NCI-H187 (cell line): ENCODE data around the gene GPR141.

ENCODE experiments used
- DNase-seq, 2 experiments: peaks; one replicate each; lab custom pipeline; 2025; lab: John Stamatoyannopoulos, UW

Gene GPR141

DNA sequence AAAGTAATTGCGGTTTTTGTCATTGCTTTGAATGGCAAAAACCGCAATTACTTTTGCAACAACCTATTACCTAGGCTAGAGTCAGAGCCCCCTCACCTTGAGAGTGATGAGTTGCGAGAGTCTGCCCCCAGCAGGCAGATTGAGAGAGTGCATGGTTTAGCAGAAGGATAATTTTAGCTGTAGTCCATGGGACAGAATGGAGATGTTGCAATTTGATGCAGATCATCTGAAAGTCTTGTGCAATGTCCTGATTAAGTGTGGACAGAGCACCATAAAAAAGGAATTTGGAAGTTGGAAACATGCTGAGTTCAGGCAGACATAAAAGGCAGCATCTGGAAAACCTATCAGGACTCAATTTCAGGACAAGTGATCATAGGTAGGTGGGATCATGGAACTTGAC lies 48.7 kb downstream of the GPR141 start:
- DNase-seq = peak in 1 of 2 experiments; percentile 7

DNA sequence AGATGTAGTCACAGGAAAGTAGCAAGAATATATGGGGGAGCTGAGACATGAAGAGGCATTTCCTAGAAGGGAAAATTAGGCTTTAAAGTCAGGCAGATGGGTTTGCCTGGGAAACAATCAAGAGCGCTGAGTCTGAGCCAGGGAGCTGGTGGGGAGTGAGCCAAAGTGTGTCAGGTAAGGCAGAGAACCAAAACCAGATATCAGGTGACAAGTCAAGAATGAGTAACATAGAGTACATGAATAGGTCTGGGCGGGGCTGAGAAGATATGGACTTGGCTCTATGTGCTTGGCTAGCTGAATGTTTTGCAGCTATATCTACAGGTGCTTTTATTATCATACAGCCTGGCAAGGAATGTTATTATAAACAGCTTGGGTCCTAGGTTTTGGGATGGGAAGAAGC lies 49.3 kb downstream of the GPR141 start:
- no peak for DNase-seq

DNA sequence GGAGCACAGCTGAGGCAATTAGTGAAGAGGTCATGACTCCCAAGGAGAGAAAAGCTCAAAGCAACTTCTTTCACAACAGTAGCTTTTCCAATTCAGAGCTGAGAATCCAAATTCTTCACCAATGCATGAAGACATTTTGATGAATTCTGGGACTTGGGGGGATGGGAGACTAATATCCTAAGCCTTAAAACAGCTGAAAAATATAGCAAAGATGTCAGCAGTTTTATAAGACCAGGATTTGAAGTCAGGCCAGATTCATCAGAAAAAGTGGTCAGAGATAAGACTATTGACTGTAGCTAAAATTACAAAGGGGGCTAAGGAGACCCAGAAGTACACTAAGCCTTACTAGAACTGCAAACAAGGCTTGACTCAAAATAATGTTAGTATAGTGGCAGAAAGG lies 51.6 kb downstream of the GPR141 start:
- DNase-seq = no peak

DNA sequence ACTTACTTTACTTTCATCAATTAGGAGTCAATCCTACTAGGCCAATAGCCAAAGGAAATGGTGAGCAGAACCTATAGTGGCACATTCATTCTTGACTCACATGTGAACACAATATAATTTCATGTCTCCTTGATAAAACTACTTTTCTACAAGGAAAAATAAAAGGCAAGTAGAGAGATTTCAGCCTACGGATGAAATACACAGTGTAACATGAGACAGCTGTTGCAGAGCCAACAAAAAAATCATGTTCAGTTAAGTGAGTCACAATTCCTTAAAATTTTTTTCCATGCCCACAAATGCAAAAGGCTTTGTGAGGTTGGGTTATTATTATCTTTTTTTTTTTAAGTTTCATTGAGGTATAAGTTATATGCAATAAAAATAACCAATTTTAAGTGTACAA lies 54.8 kb downstream of the GPR141 start:
- no peak for DNase-seq

DNA sequence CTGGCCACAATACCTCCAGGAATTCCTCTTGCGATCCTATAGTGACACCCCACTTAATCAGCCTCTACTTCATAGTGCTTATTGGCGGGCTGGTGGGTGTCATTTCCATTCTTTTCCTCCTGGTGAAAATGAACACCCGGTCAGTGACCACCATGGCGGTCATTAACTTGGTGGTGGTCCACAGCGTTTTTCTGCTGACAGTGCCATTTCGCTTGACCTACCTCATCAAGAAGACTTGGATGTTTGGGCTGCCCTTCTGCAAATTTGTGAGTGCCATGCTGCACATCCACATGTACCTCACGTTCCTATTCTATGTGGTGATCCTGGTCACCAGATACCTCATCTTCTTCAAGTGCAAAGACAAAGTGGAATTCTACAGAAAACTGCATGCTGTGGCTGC lies 56.8 kb downstream of the GPR141 start:
- no peak for DNase-seq

DNA sequence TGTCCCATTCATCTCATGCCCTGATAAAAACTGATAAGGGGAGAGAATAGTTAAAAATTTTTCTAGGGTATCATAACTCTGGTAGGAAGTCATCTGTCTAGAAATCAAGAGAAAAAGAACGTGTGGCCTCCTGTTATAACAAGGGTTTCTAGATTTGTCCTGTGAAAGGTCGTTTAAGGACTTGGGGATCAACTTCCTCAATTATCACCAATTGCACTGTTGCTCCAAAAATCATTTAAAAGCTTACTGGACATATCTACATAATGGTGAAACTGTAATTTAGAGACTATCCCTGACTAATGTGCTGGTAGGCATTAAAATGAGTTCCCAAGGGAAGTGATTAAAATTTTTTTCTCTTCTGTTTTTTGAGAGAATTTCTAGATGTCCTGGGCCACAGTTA lies 58.2 kb downstream of the GPR141 start:
- no peak for DNase-seq

DNA sequence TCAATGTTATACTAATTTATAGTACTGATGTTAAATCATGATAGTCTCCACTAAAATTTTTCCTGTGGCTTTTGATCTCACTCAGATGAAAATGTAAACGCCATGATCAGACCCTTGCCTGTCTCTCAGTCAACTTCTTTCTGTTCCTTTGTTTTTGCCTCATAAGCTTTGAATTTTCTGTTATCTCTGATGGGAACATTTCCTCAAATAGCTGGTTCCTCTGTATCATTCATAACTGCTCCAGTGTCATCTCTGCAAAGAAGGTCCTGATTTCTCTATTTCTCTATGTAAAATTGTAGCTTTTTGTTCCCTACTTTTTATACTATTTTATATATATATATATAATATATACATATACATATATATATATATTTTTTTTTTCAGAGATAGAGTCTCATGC lies 67.5 kb downstream of the GPR141 start:
- no peak for DNase-seq

DNA sequence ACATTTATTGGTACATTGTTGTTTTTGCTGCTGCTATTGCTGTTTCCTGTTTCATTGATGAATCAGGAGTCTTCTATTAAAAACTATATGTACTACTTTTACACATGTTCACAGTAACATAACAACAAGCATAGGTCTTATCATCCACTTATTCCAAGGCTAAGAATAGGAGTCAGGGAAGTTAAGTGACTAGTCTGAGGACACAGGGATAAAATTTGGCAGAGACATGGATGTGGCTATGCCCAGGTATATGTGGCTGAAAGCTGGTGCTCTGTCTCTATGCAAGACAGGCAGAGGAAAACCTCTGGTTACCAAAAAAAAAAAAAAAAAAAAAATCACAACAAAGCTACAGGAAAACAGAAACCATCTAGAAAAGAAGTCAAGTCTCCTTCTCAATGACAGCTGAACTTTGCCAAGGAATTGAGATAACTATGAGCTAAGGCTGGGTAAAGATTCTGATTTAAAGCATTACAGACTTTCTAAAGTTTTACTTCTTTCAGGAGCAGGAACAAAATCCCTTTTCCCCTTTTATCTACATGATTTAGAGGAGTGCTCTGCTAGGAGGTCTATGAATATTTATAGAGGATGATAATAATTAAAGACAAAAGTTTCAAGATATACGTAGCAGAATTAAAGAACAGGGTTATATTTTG lies 70.0 kb downstream of the GPR141 start:
- no peak for DNase-seq

DNA sequence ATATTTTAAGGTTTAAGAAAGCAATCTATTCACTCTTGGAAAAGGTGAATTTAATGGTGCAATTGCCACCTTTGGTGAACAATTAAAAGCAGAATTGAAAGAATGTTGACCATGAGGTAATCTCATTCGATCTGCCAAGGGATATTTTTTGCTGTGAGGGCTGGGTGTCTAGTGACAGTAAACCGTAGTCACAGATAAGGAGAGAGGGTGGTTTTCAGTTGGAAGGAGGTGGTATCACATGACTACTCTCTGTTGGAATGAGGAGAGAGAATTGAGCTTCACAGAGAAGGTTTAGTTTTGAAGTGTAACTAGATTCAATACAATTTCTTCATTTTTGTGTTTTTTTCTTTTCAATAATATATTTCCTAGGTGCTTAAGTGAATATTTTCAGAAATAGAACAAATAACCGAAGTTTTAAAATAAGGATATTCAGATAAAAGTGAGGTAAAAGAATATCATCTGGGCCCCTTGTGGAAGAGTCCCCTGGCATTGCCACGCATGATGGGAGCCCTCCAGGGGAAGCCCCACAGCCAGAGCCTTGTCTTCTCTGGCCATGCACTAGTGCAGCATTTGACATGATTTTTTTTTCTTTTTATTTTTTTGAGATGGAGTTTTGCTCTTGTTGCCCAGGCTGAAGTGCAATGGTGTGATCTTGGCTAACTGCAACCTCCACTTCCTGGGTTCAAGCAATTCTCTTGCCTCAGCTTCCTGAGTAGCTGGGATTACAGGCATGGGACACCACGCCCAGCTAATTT lies 73.4 kb downstream of the GPR141 start:
- no peak for DNase-seq

DNA sequence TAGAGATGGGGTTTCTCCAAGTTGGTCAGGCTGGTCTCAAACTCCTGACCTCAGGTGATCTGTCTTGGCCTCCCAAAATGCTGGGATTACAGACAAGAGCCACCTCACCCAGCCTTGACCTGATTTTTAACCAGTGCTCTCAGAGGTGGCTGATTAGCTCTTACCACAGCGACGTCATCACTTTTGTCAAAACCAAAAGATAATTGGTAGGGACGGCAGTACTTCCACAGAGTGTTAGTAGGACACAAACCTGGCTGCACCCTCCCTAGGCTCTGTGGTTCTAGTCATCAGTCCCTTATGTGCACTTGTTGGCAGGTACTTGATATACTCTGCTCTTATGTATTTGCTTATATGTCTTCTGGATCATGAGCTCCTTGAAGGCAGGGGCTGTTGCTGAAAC lies 74.0 kb downstream of the GPR141 start:
- DNase-seq = no peak

DNA sequence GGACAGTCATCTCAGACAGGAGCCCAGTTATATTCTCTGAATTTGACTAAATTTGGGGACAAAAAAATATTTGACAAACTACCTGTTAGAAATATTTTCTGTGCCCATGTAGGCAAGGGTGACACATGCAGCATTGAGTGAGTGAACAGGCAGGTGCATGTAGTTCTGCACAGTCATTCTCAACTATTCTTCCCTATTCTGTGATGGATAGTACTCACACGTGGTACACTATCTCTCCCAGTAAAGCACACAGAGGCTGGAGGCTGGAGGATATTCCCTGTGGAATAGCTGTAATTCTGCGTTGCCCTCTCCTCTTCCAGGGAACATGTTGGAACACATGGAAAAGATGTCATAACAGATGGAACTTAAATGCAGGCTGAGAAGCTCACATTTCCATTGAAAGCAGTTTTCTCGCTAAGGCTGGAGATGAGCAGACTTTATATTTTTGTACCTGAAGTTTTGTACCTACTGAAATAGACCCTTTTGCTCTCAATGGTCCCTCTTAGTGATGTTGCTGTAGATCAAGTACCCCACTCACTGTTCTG lies 75.0 kb downstream of the GPR141 start:
- DNase-seq = no peak

DNA sequence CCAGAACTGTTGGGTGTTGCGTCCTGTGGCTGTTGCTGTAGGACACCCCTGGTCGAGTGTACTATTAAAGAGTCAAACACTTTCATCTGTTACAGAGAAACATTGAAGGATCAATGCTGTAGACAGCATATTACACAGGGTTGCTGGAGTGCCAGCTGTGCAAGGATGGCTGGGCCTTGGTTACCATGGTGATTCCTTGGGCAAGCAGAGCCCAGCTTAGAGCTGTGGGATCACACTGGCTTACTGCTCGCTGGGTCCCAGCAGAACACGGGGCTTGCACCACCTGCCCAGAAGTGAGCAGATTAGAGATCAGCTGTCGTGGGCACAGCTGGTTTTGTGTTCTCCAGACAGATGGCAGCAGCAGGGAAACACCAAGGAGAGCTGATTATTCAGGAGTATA lies 76.0 kb downstream of the GPR141 start:
- peak in 1 of 2 experiments; percentile 1 for DNase-seq

DNA sequence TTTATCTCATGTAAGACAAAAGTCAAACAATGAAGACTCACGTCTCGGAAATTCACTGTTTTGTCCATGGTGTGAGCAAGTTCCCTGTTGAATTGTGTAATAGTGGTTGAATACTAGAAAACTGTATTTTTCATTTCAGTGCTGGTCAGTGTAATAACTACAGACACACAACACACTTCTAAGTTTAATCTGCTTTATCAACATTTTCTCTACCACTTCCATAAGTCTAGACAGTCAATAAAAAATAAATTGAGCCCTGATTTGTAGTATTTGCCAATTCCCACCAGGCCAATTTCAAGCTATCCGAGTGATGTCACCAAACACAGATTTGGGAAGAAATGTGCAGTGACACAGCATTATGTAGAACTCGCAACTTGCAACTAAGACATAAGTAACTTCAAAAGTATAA lies 81.9 kb downstream of the GPR141 start:
- no peak for DNase-seq

DNA sequence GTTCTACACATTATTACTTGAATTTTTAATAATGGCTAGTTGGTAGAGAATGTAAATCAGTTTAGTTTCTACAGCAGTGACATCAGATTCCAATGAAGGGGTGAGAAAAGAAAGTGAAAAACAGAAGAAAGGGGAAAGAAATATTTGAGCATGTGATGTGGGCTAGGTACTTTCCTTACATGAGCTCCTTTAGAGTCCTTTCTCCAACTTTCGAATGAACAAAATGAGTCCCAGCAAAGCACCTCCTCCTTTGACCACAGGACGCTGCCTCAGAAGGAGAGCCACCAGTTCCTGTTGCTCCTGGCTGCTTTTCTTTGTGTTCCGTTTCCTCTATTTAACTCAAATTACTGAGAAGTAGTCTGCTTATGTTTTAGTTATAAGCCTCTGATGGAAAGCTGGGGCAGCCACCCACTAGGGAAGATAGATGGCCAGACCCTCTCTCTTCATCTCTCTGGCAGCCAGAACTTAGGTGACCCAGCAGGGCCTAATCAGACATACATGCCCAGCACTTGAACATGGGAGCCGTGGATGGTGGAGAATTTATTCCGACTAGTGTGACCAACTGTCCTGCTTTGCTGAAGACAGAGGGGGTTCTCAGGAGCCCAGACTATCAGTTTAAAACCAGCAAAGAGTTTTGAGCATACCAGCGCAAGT lies 82.4 kb downstream of the GPR141 start:
- no peak for DNase-seq

DNA sequence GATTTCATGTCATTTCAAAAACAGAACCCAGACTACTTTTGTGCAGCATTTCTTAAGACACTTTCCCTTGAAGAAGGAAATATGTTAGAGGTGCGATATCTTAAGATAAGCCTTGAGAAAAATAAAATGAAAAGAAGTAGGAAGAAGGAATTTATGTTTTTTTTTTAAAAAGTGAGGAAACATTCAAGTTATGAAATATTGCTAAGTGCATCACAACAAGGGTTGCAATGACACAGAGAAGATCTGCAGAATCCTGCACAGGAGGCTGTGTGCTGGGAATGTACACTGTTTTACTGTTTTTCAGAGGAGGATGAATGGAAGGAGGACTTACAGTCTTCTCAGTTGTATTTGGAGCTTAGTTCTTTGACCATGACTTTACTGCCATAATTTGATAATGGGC lies 85.0 kb downstream of the GPR141 start:
- no peak for DNase-seq

DNA sequence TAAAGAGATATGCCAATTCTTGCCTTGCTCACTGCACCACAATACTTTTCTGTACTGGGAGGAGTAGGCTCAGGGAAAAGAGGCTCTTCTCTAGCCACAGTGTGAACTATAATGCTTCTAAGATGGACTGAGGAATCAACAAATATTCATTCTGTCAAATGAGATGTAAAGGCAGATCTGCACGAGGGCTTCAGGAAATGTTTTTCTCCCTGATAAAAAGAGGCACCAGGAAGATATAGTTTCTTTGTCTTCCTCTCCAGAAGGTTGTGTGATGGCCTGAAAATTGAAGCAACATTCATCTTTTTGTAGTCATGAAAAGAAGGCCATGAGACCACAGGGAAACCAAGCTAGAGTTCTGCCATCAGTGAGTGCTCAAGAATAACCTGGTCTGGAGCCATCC lies 85.7 kb downstream of the GPR141 start:
- no peak for DNase-seq

DNA sequence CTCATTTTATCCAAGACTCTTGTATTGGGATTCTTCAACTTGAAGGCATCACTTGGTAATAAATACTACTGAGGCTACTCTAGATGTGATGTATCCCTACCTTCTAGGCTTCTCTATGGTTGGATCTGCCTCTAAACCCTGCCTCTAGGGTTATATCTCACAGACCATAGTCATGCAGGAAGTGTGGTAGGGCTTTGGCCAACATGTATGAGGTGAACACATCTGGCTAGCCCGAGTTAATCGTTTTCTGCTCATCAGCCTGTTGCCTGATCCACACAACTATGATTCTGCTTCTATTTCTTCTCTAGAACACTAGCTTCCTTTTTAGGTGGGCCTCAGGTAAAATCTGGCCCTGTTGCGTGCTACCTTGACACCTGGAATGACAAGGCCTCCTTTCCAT lies 86.2 kb downstream of the GPR141 start:
- no peak for DNase-seq

DNA sequence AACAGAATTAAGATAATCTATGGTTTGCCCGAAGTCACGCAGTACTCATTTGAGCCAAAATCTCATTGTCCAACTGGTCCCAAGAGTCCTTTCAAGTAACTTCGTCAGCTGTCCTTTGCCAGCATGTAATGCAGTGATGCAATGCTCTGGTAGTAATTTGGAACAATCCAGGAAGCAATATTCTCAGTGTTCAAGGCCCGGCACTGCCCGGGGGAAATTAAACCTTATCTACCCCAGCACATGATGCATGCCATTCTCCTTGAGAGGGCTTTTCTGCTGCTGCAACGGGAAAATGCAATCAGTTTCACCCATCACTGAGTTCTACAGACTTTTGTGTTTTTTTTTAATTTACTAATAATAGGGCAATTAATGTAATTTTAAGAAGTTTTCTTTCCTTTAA lies 87.3 kb downstream of the GPR141 start:
- DNase-seq = no peak

DNA sequence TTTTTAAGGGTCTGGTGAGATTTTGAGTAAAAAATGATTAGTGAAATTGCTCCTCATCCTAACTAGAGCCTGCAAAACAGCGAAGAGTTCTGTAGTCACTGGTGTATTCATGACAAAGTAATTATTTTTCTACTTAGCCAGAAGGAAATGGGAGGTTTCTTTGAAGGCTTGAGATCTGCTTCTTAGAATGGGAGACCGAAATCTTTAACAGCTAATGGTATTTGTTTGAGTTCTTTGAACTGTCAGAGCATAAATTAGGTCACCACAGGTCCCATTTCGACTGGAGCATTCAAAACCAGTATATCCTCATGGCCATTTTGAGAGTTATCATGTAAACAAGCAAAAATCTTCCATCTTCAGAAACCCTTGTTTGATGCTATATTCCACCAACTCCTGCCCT lies 87.8 kb downstream of the GPR141 start:
- DNase-seq = no peak

DNA sequence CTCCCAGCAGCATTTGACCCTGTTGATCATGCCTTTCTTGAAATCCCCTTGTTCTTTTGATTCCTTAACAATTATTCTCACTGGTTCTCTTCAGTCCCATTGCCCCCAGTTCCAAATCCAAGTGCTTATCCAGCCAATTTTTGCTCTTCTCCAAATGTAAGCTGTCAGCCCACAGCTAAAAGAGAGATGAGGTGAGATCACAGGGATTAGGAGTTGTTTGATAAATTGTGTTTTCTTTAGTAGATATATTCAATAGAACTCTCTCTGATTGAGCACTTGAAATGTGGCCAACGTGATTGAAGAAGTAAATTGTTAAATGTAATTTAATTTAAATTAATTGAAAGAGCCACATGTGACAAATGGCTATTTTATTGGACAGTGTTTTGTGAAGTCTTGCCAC lies 88.2 kb downstream of the GPR141 start:
- DNase-seq = no peak

DNA sequence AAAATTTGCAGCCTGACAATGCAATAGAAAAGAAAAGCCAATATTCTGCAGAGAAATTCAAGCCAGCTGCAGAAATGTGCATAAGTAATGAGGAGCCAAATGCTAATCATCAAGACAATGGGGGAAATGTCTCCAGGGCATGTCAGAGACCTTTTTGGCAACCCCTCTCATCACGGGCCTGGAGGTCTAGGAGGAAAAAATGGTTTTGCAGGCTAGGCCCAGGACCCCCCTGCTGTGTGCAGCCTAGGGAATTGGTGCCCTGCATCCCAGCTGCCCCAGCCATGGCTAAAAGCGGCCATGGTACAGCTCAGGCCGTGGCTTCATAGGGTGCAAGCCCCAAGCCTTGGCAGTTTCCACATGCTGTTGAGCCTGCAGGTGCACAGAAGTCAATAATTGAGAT lies 92.4 kb downstream of the GPR141 start:
- no peak for DNase-seq

DNA sequence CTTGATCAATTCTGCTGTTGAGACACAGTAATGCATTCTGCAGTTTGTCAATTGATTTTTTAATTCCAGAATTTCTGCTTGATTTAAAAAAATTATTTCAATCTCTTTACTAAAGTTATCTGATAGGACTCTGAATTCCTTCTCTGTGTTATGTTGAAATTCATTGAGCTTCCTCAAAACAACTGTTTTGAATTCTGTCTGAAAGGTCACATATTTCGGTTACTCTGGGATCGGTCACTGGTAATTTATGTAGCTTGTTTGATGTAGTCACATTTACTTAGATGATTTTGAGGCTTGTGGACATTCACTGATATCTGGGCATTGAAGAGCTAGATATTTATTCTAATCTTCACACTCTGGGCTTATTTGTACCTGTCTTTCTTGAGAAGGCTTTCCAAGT lies 97.6 kb downstream of the GPR141 start:
- DNase-seq = no peak

DNA sequence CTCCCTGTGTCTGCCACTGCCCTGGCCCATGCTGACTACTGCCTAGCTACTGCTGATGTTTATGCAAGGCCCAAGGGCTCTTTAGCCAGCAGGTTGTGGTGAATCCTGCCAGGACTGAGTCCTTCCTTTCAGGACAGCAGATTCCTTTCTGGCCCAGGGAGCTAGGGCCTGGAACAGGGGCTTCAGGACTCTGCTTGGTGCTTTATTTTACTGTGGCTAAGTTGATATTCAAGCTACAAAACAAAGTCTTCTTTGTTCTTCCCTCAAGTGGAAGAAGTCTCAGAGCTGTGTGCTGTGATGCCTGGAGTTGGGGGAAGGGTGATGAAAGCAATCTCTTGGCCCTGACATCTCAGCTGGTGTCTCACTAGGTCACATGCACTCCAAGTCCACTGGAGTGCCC lies 98.6 kb downstream of the GPR141 start:
- DNase-seq = no peak
